HL-60 (cell line): ENCODE data around the gene DCT.

Source experiments
- CTCF ChIP-seq: IDR thresholded peaks from one replicate; pipeline ENCODE4 v1.5.1; 2011; ENCODE audit warnings: low read length, control low read depth, inconsistent platforms; ENCODE audit not compliant: insufficient read depth
- POLR2AphosphoS5 ChIP-seq: IDR thresholded peaks from 2 replicates; pipeline ENCODE4 v1.6.1; 2012; ENCODE audit warnings: low read depth

- TF ChIP-seq CTCF (no peak), POLR2AphosphoS5 (no peak)
Observed at GRCh38 chr13:94483970-94484369, 4.5 kb upstream of the DCT start.
